HG03175 (cell line): ENCODE data around the gene ELN.
"Not testable (repeated sequence)": the region's sequence is repeated elsewhere in the genome, so short reads cannot be mapped to it uniquely, and the experiment has no call there.

Experiments used
- ATAC-seq: cut with Tn5 transposase; IDR thresholded peaks from one replicate; pipeline ENCODE4 v1.9.1; 2021; ENCODE audit warnings: mild to moderate bottlenecking, moderate library complexity; ENCODE audit not compliant: unreplicated experiment

Gene ELN

DNA sequence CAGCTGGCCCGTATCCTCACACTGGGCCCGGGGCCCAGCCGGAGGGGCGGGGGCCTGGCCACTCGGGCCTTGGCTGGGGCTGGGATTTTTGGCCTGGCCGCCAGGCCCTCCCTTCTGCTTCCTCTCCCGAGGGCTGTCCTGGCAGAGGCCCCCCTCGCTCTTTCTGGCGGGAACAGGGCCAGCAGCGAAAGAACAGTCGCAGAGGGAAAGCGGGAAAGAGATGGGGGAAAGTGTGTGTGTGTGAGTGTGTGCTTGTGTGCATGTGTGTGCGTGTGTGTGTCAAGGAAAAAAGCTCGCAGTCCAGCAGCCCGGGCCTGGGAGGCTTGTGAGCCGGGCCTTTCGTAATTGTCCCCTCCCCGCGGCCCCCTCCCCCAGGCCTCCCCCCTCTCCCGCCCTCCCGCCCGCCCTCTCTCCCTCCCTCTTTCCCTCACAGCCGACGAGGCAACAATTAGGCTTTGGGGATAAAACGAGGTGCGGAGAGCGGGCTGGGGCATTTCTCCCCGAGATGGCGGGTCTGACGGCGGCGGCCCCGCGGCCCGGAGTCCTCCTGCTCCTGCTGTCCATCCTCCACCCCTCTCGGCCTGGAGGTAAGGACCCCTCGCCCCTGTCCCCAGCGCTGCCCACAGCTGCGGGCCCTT, at the start of gene ELN:
Gene ELN, plus strand, starts transcription at position 491 of the 638 bp plus-strand sequence. Its CDS starts 15 bp downstream, at position 506.
- ATAC-seq, result no peak

GRCh38 chr7:73978661-73979563, 49.1 kb upstream of the ELN start:
- ATAC-seq, result no peak

GRCh38 chr7:73979656-73980055, 48.3 kb upstream of the ELN start:
- not testable (repeated sequence) for ATAC-seq

DNA sequence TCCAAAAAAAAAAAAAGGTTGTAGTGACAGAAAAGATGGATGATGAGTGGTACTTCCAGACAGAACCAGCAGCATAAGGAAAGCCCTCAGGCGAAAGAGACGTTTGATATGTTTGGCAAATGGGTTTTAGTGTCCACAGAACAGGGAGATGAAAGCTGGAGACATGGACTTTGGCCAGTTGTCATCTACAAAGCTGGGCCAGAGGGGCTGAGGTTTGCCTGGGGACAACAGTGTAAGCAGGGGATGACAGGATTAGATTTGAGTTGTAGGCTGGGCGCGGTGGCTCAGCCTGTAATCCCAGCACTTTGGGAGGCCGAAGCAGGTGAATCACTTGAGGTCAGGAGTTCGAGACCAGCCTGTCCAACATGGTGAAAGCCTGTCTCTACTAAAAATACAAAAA, 47.8 kb upstream of the ELN start:
- ATAC-seq, result no peak

- no peak for ATAC-seq
Observed at GRCh38 chr7:73981933-73982332, 46.0 kb upstream of the ELN start.

DNA sequence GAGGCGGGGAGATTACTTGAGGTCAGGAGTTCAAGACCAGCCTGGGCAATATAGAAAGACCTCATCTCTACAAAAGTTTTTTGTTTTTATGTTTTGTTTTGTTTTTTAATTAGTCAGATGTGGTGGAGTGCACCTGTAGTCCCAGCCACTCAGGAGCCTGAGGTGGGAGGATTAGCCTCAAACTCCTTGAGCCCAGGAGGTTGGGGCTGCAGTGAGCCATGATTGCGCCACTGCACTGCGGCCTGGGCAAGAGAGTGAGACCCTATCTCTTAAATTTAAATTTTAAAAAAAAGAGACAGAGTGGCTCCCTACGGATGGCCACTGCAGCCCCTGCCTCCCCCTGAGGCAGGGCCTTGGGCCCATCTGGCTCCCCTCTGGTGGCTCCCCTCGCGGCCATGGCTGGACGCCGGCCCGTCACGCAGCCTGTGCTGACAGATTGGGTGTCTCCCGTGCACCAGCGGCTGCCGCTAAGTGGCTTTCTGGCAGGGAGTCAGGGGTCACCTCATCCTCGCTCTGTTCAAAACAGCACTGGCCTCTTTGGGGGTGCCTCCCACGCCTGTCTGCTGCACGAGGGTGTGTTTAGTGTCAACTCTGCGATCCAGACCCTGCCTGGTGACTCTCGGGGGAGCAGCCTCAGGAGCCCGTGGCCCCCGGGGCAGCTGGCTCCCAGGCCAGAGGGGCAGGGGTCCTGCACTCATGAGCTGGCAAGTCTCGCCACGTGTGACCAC, 44.4 kb upstream of the ELN start:
- no peak for ATAC-seq

DNA sequence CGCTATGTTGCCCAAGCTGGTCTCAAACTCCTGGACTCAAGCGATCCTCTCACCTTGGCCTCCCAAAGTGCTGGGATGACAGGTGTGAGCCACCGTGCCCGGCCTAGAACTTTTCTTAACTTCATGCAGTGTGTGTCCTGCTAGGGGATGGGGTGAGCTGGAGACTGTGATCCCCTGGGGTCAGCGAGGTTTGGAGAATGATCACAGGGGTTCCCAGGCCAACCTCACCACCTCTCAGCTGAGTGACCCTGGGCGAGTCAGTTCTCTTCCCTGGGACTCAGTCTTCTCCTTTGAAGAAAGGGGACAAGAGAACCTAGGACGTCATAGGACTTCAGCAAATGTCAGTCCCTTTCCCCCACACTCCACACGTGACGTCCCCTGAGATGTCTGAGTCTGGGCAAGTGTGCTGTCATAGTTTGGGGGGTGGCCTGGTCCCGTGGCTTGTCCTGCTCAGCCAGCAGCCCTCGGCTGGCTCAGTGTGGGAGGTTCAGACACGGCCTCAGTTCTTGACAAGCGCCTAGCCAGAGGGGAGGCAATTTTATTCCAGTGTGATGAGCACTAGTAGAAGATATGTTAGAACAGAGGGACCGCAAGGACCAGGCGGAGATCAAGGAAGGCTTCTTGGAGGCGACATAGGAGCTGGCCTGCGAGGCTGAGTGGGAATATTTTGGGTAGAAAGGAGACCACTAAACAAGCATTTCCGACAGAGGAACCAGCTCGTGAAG, 43.3 kb upstream of the ELN start:
- no peak for ATAC-seq

DNA sequence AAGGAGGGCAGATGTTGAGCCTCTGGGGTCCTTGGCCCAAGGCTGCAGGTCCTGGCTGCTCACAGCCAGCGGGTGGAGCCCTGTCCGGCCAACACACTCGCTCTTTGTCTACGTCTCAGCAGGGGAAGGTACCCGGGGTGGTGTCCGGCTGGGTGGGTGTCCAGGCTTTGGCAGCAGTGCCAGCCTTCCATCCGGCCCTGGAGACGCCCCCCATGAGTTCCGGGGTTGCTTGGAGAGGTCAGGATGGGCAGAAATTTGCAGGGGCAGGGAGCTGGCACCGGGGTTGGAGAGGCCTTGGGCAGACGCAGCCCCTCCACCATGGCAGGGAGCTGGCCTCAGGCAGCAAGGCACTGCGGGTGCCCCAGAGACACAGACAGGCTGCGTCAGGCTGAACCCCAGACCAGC, 42.2 kb upstream of the ELN start:
- no peak for ATAC-seq

- ATAC-seq, result no peak
Observed at GRCh38 chr7:73986158-73986631, 41.8 kb upstream of the ELN start.

GRCh38 chr7:73987298-73987697, 40.7 kb upstream of the ELN start:
- no peak for ATAC-seq

GRCh38 chr7:73988197-73988596, 39.8 kb upstream of the ELN start:
- no peak for ATAC-seq

- no peak for ATAC-seq
Observed at GRCh38 chr7:73991522-73992100, 36.4 kb upstream of the ELN start.

GRCh38 chr7:73992101-73992562, 35.8 kb upstream of the ELN start:
- ATAC-seq, result no peak

- no peak for ATAC-seq
Observed at GRCh38 chr7:73994023-73994422, 34.0 kb upstream of the ELN start.

GRCh38 chr7:73994761-73995160, 33.2 kb upstream of the ELN start:
- ATAC-seq, result no peak

GRCh38 chr7:73995330-73995729, 32.6 kb upstream of the ELN start:
- ATAC-seq, result no peak

- ATAC-seq, result no peak
Observed at GRCh38 chr7:73995821-73996511, 32.0 kb upstream of the ELN start.

- ATAC-seq, result no peak
Observed at GRCh38 chr7:73997056-73997455, 30.9 kb upstream of the ELN start.

DNA sequence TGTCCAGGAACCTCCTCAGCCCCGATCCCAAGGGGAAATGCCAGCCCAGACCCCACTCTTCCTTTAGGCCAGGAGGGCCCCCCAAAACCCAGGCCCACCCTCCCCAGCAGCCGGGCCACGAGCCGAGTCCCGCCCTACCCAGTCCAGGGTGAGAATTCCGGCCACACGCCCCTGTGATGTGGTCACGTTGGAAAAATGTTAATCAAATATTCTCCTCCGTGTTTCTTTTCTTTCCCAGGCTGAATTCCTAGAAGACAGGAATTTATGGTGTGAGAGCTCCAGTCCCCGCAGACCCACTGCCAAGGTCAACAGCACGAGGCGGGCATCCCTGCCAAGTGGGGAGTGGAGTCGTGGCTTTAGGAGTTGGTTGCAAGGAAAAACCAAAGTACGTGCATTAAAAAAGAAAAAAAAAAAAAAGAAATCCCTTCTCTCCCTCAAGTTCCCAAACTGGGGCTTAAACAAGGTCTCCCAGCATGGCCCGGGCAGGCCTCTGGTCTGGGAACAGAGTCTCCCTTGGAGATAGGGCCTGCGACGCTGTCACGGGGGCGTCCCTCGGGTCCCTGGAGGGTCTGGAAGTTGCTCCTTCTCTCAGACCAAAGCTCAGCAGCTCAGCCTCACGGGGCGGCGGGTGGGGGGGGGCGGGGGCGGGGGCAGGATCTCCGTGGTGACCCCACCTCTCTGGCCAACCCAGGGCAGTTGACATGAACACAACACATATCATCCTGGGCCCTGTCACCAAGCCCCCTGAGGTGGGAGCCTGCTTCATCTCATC, 28.1 kb upstream of the ELN start:
- ATAC-seq, result no peak
